ENCODE data around the gene RAB27A. TPM values are rescaled to one million over a fixed set of nuclear protein-coding genes. Genes with fewer than 3 reads are reported as not detected.

Gene RAB27A
- polyA plus RNA-seq, 3 donors from 2014 or later, result 99.6 to 157 (median 150) TPM

- Mint-ChIP-seq H3K4me3 (peak overlapping the region in 4 of 5 donors; percentile 19 to 54 (median 42)), H3K27ac (peak overlapping the region; percentile 14 to 88 (median 47))
These were observed 49.4 kb downstream of the RAB27A start for GRCh38 chr15:55240125-55240760.

GRCh38 chr15:55239440-55240124, 50.0 kb downstream of the RAB27A start:
- H3K27ac Mint-ChIP-seq, result peak overlapping the region; percentile 24 to 88 (median 68)
- no peaks in the 10 kb centered on the region for H3K9me3 Mint-ChIP-seq
- DNase-seq, result no peak
- H3K4me3 Mint-ChIP-seq, result peak overlapping the region in 1 of 5 donors; percentile 31
- H3K36me3 Mint-ChIP-seq, result peaks cover 0 to 4% (median 1%) of the 10 kb centered on the region in 3 donors
- no peaks in the 10 kb centered on the region for H3K27me3 Mint-ChIP-seq (ENCODE audit: low read depth in 3 of 3)
- peaks cover 50 to 69% of the 10 kb centered on the region in 2 donors for H3K4me1 Mint-ChIP-seq

More at GRCh38 chr15:55240125-55240760, 49.4 kb downstream of the RAB27A start:
- DNase-seq, result peak in 1 of 3 donors; percentile 33
- H3K27me3 Mint-ChIP-seq (ENCODE audit: low read depth in 3 of 3), result no peaks in the 10 kb centered on the region
- H3K36me3 Mint-ChIP-seq, result peaks cover 0 to 3% (median 0%) of the 10 kb centered on the region in 3 donors
- H3K9me3 Mint-ChIP-seq, result no peaks in the 10 kb centered on the region
- H3K4me1 Mint-ChIP-seq, result peaks cover 55 to 76% of the 10 kb centered on the region in 2 donors

GRCh38 chr15:55238877-55239276, 50.7 kb downstream of the RAB27A start:
- Mint-ChIP-seq H3K4me3 (no peak overlapping the region), H3K4me1 (peaks cover 50 to 68% of the 10 kb centered on the region in 2 donors), H3K36me3 (peaks cover 6 to 11% (median 7%) of the 10 kb centered on the region in 3 donors), H3K9me3 (no peaks in the 10 kb centered on the region), H3K27me3 (ENCODE audit: low read depth in 3 of 3) (no peaks in the 10 kb centered on the region), H3K27ac (peak overlapping the region in 1 of 6 donors; percentile 32)
- no peak for DNase-seq

- no peak overlapping the region for H3K4me3 Mint-ChIP-seq
- H3K27me3 Mint-ChIP-seq (ENCODE audit: low read depth in 3 of 3), result no peaks in the 10 kb centered on the region
- DNase-seq, result no peak
- H3K4me1 Mint-ChIP-seq, result peaks cover 45 to 59% of the 10 kb centered on the region in 2 donors
- H3K9me3 Mint-ChIP-seq, result no peaks in the 10 kb centered on the region
- H3K27ac Mint-ChIP-seq, result no peak overlapping the region
- peaks cover 6 to 14% (median 7%) of the 10 kb centered on the region in 3 donors for H3K36me3 Mint-ChIP-seq
These were observed 52.1 kb downstream of the RAB27A start for GRCh38 chr15:55237219-55238130.

- Mint-ChIP-seq H3K4me1 (peaks cover 46 to 59% of the 10 kb centered on the region in 2 donors), H3K27me3 (ENCODE audit: low read depth in 3 of 3) (no peaks in the 10 kb centered on the region), H3K9me3 (no peaks in the 10 kb centered on the region), H3K36me3 (peaks cover 7 to 14% (median 10%) of the 10 kb centered on the region in 3 donors), H3K27ac (peak overlapping the region in 3 of 6 donors; percentile 6 to 30 (median 12)), H3K4me3 (no peak overlapping the region)
- no peak for DNase-seq
These were observed 54.0 kb downstream of the RAB27A start for GRCh38 chr15:55235546-55236036.

GRCh38 chr15:55234800-55235104, 54.9 kb downstream of the RAB27A start:
- no peak for DNase-seq
- H3K36me3 Mint-ChIP-seq, result peaks cover 7 to 18% (median 10%) of the 10 kb centered on the region in 3 donors
- H3K9me3 Mint-ChIP-seq, result no peaks in the 10 kb centered on the region
- H3K4me3 Mint-ChIP-seq, result no peak overlapping the region
- H3K27me3 Mint-ChIP-seq (ENCODE audit: low read depth in 3 of 3), result no peaks in the 10 kb centered on the region
- H3K27ac Mint-ChIP-seq, result peak overlapping the region in 2 of 6 donors; percentile 36 to 46
- peaks cover 45 to 59% of the 10 kb centered on the region in 2 donors for H3K4me1 Mint-ChIP-seq

- Mint-ChIP-seq H3K27me3 (ENCODE audit: low read depth in 3 of 3) (no peaks in the 10 kb centered on the region), H3K27ac (peak overlapping the region in 3 of 6 donors; percentile 34 to 46 (median 36)), H3K4me1 (peaks cover 43 to 56% of the 10 kb centered on the region in 2 donors), H3K36me3 (peaks cover 7 to 20% (median 10%) of the 10 kb centered on the region in 3 donors), H3K9me3 (no peaks in the 10 kb centered on the region), H3K4me3 (no peak overlapping the region)
- DNase-seq, result no peak
These were observed 55.4 kb downstream of the RAB27A start for GRCh38 chr15:55234104-55234799.

GRCh38 chr15:55231455-55231854, 58.2 kb downstream of the RAB27A start:
- DNase-seq, result no peak
- H3K27ac Mint-ChIP-seq, result peak overlapping the region in 5 of 6 donors; percentile 34 to 78 (median 69)
- no peaks in the 10 kb centered on the region for H3K9me3 Mint-ChIP-seq
- H3K36me3 Mint-ChIP-seq, result peaks cover 7 to 24% (median 10%) of the 10 kb centered on the region in 3 donors
- peaks cover 35 to 37% of the 10 kb centered on the region in 2 donors for H3K4me1 Mint-ChIP-seq
- no peaks in the 10 kb centered on the region for H3K27me3 Mint-ChIP-seq (ENCODE audit: low read depth in 3 of 3)
- H3K4me3 Mint-ChIP-seq, result peak overlapping the region in 1 of 5 donors; percentile 54

GRCh38 chr15:55230953-55231352, 58.7 kb downstream of the RAB27A start:
- Mint-ChIP-seq H3K27me3 (ENCODE audit: low read depth in 3 of 3) (no peaks in the 10 kb centered on the region), H3K4me1 (peaks cover 35 to 37% of the 10 kb centered on the region in 2 donors), H3K36me3 (peaks cover 7 to 28% (median 10%) of the 10 kb centered on the region in 3 donors), H3K9me3 (no peaks in the 10 kb centered on the region), H3K4me3 (peak overlapping the region in 2 of 5 donors; percentile 50 to 54), H3K27ac (peak overlapping the region; percentile 12 to 90 (median 74))
- DNase-seq, result no peak

GRCh38 chr15:55230051-55230670, 59.5 kb downstream of the RAB27A start:
- H3K36me3 Mint-ChIP-seq, result peaks cover 7 to 35% (median 10%) of the 10 kb centered on the region in 3 donors
- no peaks in the 10 kb centered on the region for H3K27me3 Mint-ChIP-seq (ENCODE audit: low read depth in 3 of 3)
- H3K27ac Mint-ChIP-seq, result peak overlapping the region; percentile 74 to 94 (median 91)
- H3K4me3 Mint-ChIP-seq, result peak overlapping the region; percentile 60 to 79 (median 77)
- peaks cover 37 to 40% of the 10 kb centered on the region in 2 donors for H3K4me1 Mint-ChIP-seq
- H3K9me3 Mint-ChIP-seq, result no peaks in the 10 kb centered on the region
- no peak for DNase-seq

- Mint-ChIP-seq H3K9me3 (no peaks in the 10 kb centered on the region), H3K27ac (peak overlapping the region in 2 of 6 donors; percentile 14 to 17), H3K27me3 (ENCODE audit: low read depth in 3 of 3) (peaks cover 0 to 2% (median under 1%) of the 10 kb centered on the region in 3 donors), H3K36me3 (peaks cover 0 to 24% (median 2%) of the 10 kb centered on the region in 3 donors), H3K4me3 (no peak overlapping the region), H3K4me1 (peaks cover 64 to 65% of the 10 kb centered on the region in 2 donors)
- no peak for DNase-seq
These were observed 63.5 kb downstream of the RAB27A start for GRCh38 chr15:55226127-55226526.

GRCh38 chr15:55224892-55225291, 64.7 kb downstream of the RAB27A start:
- Mint-ChIP-seq H3K27me3 (ENCODE audit: low read depth in 3 of 3) (peaks cover 0 to 3% (median 1%) of the 10 kb centered on the region in 3 donors), H3K4me1 (peaks cover 59 to 63% of the 10 kb centered on the region in 2 donors), H3K9me3 (no peaks in the 10 kb centered on the region), H3K4me3 (peak overlapping the region in 2 of 5 donors; percentile 5 to 34), H3K27ac (peak overlapping the region in 5 of 6 donors; percentile 15 to 87 (median 77)), H3K36me3 (peaks cover 0 to 22% (median 5%) of the 10 kb centered on the region in 3 donors)
- no peak for DNase-seq
